GM21381 (cell line): Measurements from ENCODE around the gene MSLN.
A peak's percentile ranks its signal among the peaks of the same experiment; 100 is the strongest.
"Not testable (repeated sequence)": the region's sequence is repeated elsewhere in the genome, so short reads cannot be mapped to it uniquely, and the experiment has no call there.

ENCODE experiments used
- ATAC-seq: cut with Tn5 transposase; IDR thresholded peaks from one replicate; pipeline ENCODE4 v1.9.1; 2021; ENCODE audit warnings: mild to moderate bottlenecking, moderate library complexity; ENCODE audit not compliant: unreplicated experiment

The MSLN gene

DNA sequence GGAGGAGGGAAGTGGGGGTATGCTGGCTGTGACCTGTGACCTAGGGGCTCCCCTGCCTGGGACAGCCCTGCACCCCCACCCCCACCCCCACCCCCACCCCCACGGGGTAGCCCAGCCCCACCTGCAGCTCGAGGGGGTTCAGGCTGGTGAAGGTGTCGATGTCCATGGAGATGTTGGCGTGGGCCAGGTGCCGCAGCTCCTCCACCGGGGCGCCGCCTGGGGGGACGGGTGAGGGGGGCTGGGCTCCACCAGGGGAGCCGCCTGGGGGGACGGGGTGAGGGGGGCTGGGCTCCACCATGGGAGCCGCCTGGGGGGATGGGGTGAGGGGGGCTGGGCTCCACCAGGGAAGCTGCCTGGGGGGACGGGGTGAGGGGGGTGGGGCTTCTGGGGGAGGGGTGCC is 9.9 kb downstream of the MSLN start:
- no peak for ATAC-seq

DNA sequence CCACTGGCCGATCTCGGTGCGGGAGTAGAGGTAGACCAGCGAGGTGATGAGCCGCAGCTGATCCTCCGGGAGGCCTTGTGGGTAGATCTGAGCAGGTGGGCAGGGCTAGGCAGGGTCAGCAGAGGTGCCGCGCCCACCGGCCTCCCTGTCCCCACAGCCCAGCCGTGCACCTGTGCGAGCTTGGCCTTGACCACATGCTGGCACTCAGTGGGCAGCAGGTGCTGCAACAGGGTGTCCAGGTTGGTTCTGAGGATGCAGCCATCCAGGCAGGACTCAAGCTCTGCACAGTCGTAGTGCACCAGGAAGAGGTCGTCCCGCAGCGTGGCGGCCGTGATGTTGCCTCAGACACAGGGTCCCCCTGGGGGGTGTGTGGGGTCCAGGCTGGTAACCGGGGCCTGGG is 12.4 kb downstream of the MSLN start:
- ATAC-seq: no peak

DNA sequence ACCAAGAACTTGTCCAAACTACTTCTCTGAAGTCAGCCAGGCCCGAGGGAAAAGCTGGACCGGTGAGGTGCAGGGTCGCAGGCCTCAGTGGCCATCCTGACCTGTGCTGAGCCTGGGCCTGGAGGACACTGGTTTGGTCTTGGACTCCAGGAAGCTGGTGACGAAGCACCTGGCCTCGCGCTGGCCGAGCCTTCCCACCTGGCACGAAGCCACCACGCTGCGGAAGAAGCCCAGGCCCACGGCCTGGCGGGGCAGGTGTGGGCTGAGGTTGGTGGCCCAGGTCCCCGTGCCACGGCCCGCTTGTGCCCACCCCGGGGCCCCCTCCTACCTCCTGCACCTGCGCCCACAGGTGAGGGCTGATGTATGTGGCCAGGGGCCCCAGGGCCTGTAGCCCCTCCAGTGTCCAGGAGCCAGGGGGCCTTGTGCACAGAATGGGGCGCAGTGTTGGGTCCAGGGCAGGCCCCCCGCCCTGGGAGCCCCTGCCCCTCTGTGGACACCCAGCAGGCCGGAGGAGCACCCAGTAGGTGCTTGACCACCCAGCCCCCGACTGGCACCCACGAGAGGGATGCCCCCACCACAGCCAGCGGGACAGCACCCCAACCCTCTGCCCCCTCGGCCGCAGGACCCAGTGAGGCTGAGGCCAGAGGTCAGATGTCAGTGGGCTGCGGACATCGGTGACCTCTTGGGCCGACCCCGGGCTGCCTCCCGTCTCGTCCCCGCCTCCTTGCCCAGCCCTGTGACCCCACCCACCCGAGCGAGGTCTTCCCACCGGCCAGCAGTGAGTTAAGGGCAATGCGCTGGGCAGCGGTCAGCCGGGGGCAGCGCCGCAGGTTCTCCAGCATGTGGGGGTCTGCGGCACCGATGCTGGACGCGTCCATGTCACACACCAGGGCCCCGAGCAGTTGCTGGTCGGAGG is 13.8 kb downstream of the MSLN start:
- ATAC-seq: no peak

DNA sequence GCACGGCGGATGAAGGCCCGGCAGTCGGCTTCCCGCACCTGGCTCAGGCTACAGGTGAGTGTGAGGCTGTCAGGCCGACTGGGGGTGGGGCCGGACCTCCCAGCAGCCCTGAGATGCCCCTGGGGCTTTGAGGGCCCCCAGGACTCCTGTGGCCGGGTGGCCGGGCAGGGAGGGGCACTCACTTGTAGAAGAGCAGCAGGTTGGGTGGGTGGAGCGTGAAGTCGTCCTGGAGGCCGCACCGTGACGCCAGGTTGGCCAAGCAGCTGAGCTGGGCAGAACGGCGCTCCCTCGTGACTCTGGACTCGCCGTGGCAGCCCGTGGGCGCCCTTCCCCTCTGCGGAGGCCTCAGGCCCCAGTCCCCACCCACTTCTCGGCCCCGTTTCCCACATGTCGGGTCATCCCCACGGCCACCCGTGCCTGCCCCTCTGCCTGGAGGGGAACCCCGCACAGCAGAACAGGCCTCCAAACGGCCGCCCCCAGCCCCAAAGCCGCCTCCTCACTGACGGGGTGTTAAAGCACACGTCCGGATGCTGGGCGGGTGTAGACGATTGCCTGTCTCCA is 14.8 kb downstream of the MSLN start:
- no peak for ATAC-seq

DNA sequence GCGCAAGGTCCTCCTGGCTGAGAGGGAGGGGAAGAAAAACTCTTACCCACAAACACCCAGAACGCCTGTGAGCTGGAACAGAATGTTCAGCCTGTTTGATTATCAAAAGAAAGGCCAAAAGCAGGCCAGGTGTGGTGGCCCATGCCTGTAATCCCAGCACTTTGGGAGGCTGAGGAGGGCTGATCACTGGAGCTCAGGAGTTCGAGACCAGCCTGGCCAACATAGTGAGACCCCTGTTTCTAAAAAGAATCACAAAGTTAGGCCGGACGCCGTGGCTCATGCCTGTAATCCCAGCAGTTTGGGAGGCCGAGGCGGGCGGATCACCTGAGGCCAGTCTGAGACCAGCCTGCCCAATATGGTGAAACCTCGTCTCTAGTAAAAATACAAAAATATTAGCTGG is 15.8 kb downstream of the MSLN start:
- not testable (repeated sequence) for ATAC-seq

DNA sequence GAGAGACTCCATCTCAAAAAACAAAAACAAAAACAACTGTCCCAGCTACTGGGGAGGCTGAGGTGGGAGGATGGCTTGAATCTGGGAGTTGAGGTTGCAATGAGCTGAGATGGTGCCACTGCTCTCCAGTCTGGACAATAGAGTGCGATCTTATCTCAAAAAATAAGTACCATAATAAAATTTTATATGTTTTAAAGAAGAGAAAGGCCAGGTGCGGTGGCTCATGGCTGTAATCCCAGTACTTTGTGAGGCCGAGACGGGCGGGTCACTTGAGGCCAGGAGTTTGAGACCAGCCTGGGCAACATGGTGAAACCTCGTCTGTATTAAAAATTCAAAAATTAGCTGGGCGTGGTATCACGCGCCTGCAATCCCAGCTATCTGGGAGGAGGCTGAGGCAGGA is 16.3 kb downstream of the MSLN start:
- ATAC-seq: no peak

DNA sequence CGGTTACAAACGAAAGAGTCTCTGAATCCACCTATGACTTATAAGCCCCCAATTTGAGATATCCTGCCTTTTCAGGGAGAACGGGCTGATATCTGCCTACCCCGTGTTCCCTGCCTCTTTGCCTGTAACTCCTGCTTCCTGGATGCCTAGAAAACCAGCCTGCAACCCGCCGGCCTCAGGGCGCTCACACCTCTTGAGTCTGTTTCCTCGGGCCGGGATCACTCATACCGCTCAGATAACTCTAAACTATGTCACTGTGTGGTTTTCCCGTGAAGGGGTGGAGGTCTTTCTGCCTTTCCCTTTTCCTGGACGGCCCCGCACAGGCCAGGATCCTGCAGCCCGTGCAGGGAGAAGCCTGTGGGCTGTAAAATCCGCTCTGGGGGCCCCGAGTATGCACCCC is 17.3 kb downstream of the MSLN start:
- ATAC-seq: no peak

DNA sequence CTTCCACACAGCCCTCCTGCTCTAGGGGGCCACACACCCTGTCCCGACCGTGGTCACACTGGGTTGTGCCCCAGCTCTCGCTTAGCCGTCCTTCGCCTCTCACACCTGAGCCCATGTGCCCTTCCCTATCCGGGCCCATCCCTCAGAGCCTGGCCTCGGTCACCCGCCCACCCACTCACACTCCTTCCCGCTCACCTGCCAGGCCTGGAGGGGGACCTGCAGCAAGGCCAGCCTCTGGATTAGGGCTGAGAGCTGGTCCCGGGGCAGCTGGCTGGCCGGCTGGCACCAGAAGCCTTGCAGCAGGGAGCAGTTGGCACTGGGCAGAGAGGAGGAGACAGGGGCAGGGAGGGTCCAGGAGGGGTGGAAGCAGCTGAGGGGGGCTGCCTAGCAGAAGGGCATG is 17.9 kb downstream of the MSLN start:
- ATAC-seq: no peak

DNA sequence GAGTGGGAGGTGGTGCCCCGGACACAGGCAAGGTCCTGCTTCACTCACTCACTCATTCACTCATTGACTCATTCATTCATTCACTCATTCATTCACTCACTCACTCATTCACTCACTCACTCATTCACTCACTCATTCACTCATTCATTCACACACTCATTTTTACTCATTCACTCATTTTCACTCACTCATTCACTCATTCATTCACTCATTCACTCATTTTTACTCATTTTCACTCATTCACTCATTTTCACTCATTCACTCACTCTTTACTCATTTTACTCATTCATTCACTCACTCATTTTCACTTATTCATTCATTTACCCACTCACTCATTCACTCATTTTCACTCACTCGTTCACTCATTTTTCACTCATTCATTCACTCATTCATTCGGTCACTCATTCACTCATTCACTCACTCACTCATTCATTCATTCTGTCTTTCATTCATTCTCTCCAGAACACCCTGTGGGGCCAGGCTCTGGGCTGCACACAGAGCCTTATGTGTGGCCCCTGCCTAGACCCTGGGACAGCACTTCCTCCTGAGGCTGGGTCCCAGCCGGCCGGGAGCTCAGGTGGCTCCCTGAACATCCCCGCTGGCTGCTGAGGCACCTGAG is 18.5 kb downstream of the MSLN start:
- ATAC-seq: no peak

DNA sequence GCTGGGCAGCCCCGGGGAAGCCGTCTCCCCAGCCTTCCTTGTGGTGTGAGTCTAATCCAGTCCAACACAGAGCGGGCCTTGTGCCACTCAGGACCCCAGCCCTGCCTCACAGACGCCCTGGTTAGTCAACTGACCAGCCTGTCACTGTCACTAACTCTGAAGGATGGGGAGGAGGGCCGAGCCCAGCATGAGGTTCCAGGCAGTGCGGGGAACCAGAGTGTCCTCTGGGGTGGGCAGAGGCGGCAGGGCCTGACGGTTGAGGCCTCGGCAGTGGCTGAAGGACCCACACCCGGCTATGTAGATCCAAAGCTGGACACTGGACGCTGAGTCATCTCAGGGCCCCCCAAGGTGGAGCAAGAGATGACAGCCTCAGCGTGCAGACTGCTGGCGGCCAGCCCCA is 19.0 kb downstream of the MSLN start:
- no peak for ATAC-seq

DNA sequence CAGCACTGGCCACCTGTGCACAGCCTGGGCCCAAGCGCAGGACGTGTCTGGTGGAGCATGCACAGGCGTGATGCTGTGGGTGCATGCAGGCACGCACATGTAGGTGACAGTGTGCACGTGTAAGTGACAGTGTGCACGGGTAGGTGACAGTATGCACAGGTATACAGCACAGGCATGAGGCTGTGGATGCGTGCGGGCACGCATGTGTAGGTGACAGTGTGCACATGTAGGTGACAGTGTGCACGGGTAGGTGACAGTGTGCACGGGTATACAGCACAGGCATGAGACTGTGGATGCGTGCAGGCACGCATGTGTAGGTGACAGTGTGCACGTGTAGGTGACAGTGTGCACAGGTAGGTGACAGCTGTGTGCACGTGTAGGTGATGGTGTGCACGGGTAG is 19.8 kb downstream of the MSLN start:
- no peak for ATAC-seq

DNA sequence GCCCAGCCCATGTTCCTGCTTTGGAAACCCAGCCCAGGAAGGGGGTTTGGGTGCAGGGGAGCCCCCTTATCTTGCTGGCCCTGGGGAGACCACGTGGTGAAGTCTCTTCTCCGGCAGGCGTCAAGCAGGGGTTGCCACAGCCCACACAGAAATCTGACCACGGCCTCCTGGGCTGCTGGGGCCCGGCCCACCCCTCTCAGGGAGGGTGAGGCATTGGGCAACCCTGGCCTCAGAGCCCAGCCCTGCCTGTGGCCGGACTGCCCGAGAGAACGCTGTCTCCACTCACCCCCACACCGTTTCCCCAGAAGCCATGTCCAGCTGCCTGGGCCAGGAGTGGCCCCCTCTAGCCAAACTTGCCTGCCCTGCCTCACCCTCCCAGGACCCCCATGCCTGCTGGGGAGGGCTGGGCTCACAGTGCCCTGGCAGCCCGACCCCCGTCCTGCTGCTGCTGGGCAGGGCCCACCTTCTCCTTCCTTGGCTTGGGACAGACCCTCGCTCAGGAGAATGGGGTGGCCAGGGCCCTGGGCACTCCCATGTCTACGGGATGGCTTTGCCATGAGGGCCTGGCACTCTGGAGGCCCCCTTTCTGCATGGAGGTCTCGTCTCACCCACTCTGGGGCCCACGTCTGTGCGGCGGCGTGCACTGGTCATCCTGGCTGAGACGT is 20.9 kb downstream of the MSLN start:
- no peak for ATAC-seq

DNA sequence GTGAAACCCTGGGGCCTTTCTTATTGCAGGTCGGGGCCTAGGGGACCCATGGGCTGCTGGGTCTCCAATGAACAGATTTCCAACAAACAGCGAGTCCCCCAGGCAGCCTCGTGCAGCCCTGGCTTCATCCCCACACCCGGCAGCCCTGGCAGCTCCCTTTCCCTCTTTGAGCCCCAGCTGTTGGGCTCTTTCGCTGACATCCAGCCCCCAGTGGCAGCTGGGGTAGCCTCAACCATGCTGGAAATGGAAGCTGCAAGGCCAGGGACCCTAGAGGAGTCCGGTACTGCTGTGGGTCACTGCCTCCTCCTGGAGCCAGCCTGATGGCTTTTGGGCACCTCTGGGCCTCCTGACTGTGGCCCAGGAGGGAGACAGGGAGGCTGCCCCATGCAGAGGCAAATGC is 21.7 kb downstream of the MSLN start:
- ATAC-seq: no peak

DNA sequence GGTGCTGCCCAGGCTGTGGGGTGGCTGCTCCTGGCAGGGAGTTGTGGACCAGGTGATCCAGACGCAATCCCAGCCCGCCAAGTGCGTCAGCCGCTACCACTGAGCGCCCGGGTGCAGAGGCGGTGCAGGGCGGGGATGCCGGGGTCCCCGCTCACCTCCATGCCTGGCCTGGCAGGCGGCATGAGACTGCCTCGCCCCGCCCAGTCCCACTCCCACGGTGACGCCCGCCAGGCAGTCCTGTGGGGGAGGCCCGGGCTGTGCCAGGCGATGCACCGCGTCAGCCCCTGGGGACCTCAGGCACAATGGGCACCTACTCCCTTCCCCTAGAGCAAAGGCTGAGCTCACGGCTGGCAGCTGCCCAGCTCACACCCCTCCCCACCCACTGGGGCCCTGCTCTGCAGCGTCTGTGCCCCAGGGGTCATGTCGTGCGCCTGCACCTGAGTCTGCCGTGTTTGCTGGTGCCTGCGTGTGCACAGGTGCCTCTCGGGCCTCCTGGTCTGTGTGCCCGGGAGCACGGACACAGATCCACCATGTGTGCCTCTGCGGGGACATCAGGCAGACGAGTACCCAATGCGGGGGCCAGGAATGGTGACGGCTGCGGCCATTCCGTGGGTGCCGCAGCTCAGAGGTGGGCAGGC is 22.4 kb downstream of the MSLN start:
- no peak for ATAC-seq

DNA sequence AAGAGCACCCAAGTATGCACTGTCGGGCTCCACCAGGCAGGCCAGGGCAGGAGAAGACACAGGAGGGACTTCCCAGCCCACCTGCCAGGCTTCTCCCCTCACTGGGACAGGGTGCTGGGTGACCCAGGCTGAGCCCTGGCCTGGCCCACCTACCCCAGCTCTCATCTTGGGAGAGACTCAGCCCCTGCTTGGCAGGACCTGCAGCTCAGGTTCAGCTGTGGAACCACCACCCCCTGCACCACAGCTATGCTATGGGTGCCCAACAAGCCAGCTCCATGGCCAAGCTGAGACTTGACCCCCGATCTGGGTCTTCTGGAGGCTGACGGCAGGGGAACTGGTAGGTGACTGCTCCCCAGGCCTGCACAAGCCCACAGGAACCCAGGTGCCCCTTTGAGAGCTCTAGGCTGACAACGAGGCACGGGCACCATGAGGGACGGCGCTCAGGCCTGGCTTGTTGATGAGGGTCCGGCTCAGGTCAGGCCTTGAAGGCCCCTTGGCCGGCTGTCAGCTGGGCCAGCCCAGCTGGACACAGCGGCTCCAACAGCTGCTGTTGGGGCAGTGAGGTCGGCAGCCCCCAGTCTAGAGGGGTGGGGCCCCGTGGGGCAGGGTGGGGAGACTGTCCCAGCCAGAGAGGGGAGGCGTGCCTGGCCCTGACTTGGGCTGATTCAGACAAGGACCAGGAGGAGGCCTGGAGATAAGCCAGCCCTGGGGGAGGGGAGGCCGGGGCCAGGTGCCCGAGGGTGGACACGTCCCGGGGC is 23.0 kb downstream of the MSLN start:
- ATAC-seq: no peak

DNA sequence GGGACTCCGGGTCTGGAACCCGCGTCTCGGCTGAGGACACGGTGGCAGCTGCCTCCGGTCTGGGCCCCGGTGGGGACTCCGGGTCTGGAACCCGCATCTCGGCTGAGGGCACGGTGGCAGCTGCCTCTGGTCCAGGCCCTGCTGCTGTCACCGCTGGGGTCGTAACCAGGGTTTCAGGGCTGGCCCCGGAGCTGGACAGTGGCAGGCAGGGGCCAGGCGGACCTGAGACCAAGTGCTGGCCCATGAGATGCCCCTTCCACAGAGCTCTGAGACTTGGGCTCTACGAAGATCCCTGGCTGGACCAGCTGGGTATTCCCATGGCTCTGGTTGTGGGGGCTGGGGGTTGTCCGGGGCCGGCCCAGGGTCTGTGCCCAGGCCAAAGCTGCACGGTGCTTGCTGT is 23.9 kb downstream of the MSLN start:
- no peak for ATAC-seq

DNA sequence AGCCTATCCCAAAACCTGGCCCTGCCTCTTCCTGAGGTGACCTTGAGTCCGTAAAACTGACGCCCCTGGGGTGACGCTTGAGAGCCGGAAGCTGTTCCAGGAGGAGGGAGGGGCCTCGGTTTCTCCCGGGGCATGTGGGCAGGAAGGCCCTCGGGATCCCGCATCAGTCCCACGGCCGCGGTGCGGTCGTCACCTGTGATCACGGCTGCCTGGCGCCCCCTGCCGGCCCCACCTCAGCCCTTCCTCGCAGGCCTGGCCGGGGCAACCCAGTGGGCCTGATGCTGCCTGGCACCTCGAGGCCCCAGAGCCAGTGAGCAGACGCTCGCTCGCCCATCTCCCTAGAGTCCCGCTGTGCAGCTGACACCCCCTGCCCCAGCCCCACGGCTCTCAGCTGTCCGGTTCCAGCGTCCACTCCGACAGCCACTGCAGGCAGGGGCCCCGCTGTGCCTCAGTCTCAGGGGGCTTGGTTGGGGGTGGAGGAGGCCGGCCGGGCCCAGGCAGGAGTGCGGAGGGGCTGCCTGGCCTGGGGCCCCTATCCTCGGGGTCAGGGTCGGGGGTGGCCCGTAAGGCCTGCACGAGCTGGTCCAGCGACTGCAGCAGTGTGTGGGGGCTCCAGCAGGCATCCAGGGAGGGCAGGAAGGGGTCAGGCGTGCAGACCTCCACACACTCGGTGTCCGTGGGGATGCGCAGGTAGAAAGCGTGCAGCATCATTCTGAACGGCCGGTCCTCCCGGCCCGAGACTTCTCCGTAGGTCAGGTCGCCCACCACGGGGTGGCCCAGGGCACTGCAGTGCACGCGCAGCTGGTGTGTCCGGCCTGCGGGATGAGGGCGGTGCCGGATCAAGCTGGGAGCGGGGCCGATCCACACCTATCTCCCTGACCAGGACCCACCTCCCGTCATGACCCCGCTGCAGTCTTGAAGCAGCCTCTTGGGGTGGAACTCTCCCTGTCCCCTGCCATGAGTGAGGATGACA is 25.3 kb downstream of the MSLN start:
- no peak for ATAC-seq

DNA sequence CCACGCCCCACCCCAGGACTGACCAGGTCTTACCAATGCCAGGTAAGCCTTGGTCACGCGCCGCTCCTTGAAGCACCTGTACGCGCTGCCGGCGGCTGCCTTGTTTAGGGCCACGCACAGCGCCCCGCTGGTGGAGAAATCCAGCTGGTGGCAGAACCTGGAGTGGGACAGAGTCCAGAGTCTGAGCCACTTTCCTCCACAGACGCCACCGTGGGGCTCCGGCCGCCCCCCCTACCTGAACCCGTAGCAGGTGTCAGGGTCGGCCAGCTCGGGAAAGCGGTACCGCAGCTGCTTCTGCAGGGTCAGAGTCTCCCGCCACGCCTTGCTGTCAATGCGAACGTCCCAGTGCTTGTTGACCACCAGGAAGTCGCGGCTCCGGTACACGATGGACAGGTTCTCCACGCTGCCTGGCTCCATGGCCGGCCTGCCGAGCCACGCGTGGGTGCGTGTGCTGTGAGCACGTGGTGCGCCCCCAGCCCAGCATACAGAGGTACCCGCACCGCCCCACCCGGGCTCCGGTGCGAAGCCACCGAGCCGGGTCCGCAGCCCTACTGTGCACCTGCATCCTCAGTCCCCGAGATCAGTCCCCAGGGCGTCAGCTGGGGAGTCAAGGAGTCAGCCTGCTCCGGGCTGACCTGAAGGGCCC is 26.9 kb downstream of the MSLN start:
- no peak for ATAC-seq

DNA sequence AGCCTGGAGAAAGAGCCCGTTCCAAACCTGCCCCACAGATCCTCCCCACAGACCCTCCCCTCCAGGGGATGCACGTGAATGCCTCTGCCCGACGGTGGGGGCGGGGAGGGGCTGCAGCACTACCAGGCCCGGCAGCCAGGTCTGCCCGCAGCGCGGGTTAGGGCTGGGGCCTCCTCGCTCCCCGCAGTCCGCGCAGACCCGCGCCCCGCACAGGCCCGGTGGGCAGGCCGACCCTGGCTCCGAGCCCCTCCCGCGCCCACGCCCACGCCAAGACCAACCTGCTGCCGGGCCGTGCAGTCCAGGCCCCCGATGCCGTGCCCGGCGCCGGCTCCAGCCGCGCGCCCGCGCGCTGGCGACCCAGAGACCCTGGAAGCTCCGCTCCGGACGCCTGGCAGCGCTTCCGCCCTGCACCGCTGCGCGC is 27.5 kb downstream of the MSLN start, which contains the start of gene RPUSD1:
Gene RPUSD1 (minus strand): TSS at position 404 of the 421 bp plus-strand sequence. CDS start 644 bp downstream, outside the sequence.
- ATAC-seq: peak; percentile 29
